K562 (cell line): ENCODE results near the gene GNG7. TPM values are rescaled to one million over a fixed set of nuclear protein-coding genes. Genes with fewer than 3 reads are reported as not detected.

Experiments
- CHD4 ChIP-seq: fragments of 200-600 bp; sonication (generic); IDR thresholded peaks from 3 replicates; pipeline ENCODE4 v1.6.1; 2012; ENCODE audit warnings: low read depth, mild to moderate bottlenecking, mixed read lengths, low read length, inconsistent platforms; ENCODE audit not compliant: insufficient read depth, insufficient replicate concordance, poor library complexity, severe bottlenecking
- CXXC5 ChIP-seq: fragments of 250-450 bp; sonication (Bioruptor Pico); IDR thresholded peaks from 2 replicates; pipeline ENCODE4 v1.8.0; 2022; ENCODE audit warnings: inconsistent platforms, mild to moderate bottlenecking, moderate library complexity
- ESRRA ChIP-seq: fragments of 450-650 bp; IDR thresholded peaks from 2 replicates; pipeline ENCODE4 v1.6.1; 2014; ENCODE audit warnings: low read depth, mild to moderate bottlenecking, moderate library complexity, borderline replicate concordance
- GATAD2A ChIP-seq: fragments of 450-650 bp; IDR thresholded peaks from 2 replicates; pipeline ENCODE4 v1.6.1; 2017
- HNRNPK ChIP-seq: fragments of 200-400 bp; formaldehyde crosslinking; IDR thresholded peaks from one replicate; pipeline ENCODE4 v1.6.1; 2018; ENCODE audit warnings: mild to moderate bottlenecking, low read depth, low read length; ENCODE audit not compliant: poor library complexity, severe bottlenecking
- KDM1A ChIP-seq, 2 experiments: fragments of 450-650 bp; IDR thresholded peaks; 2 replicates each; pipeline ENCODE4 v1.6.1; 2016; ENCODE audit warnings: mild to moderate bottlenecking in 2 of 2
- MTA1 ChIP-seq: fragments of 450-650 bp; IDR thresholded peaks from 2 replicates; pipeline ENCODE4 v1.6.1; 2017; ENCODE audit warnings: borderline replicate concordance
- NCOR1 ChIP-seq: fragments of 450-650 bp; IDR thresholded peaks from 2 replicates; pipeline ENCODE4 v1.6.1; 2016; ENCODE audit warnings: mild to moderate bottlenecking, moderate library complexity
- NEUROD1 ChIP-seq: fragments of 150-350 bp; IDR thresholded peaks from 2 replicates; pipeline ENCODE4 v1.6.1; 2014; ENCODE audit warnings: borderline replicate concordance, low read length, low read depth; ENCODE audit not compliant: partially characterized antibody
- POLR2AphosphoS2 ChIP-seq: IDR thresholded peaks from 2 replicates; pipeline ENCODE4 v1.6.1; 2012; ENCODE audit warnings: low read length, improper control_type of control experiment
- POLR2G ChIP-seq: fragments of 200-400 bp; formaldehyde crosslinking; IDR thresholded peaks from 2 replicates; pipeline ENCODE4 v1.6.1; 2017; ENCODE audit warnings: low read depth, mild to moderate bottlenecking, antibody characterized with exemption, low read length, moderate library complexity
- RAD51 ChIP-seq: fragments of 450-650 bp; IDR thresholded peaks from 2 replicates; pipeline ENCODE4 v1.7.1; 2016; ENCODE audit warnings: low read depth, mild to moderate bottlenecking, borderline replicate concordance
- SAP30 ChIP-seq: fragments of 200-600 bp; sonication (generic); IDR thresholded peaks from 2 replicates; pipeline ENCODE4 v1.6.1; 2012; ENCODE audit warnings: borderline replicate concordance, low read depth, mild to moderate bottlenecking, moderate library complexity, low read length, control low read depth, inconsistent platforms; ENCODE audit not compliant: insufficient read depth, poor library complexity, severe bottlenecking
- STAT5B ChIP-seq: fragments of 250-450 bp; sonication (Bioruptor Pico); IDR thresholded peaks from 2 replicates; pipeline ENCODE4 v1.8.0; 2021; ENCODE audit warnings: mild to moderate bottlenecking, inconsistent platforms
- TARDBP ChIP-seq: fragments of 450-650 bp; IDR thresholded peaks from 2 replicates; pipeline ENCODE4 v1.6.1; 2016
- TCF7L2 ChIP-seq: fragments of 150-350 bp; IDR thresholded peaks from 2 replicates; pipeline ENCODE4 v1.6.1; 2016; ENCODE audit warnings: low read depth, mild to moderate bottlenecking, low read length, moderate library complexity
- TEAD2 ChIP-seq: fragments of 450-650 bp; IDR thresholded peaks from 2 replicates; pipeline ENCODE4 v1.6.1; 2016; ENCODE audit warnings: missing genetic modification characterization, control low read depth, missing compliant biosample characterization
- ZNF668 ChIP-seq: fragments of 250-450 bp; sonication (Bioruptor Pico); IDR thresholded peaks from 2 replicates; pipeline ENCODE4 v1.8.0; 2022; ENCODE audit warnings: mild to moderate bottlenecking, inconsistent platforms
- polyA plus RNA-seq, 8 experiments: library from polyadenylated mRNA; depleted of rRNA in 4 of 8; stranded (reverse) in 5 of 8; unstranded in 3 of 8; fragments of >200 nt; fragmentation: Nextera tagmentation in 2 of 8; fragmentation: Illumina TruSeq in 1 of 8; extraction: Ambion mirVana in 2 of 8; extraction: Trizol in 1 of 8; gene quantifications; 2 replicates each; pipeline versions ENCODE4 v1.2.1 to v1.2.3, GENCODE V29; 2011 to 2014; ENCODE audit warnings: inconsistent platforms in 1 of 8, missing spikeins in 1 of 8
- total RNA-seq, 7 experiments: library from RNA; depleted of rRNA in 6 of 7; stranded (reverse); fragments of >200 nt in 6 of 7; fragmentation: Illumina TruSeq in 2 of 7; extraction: Trizol in 2 of 7; gene quantifications; 2 replicates each; pipeline versions ENCODE4 v1.2.1 to v1.2.3, GENCODE V29; 2011 to 2021; ENCODE audit warnings: low replicate concordance in 1 of 7
- TF ChIP-seq, protein P1 (sequence below): fragments of 450-650 bp; conservative IDR thresholded peaks from 2 replicates; pipeline ENCODE4 v1.6.1; 2016; ENCODE audit warnings: missing genetic modification characterization, low read depth, mild to moderate bottlenecking, control low read depth, missing compliant biosample characterization
- TF ChIP-seq, protein P2 (sequence below): IDR thresholded peaks from 2 replicates; pipeline ENCODE4 v1.6.1; 2011; ENCODE audit warnings: borderline replicate concordance, low read depth, mild to moderate bottlenecking, moderate library complexity, low read length; ENCODE audit not compliant: insufficient read depth, poor library complexity, severe bottlenecking

Gene GNG7
- total and polyA plus RNA-seq, 9 of the 15 experiments (the other 6 are each of a cell fraction or from before 2014, with no cell fraction given): 0.01 to 0.20 (median 0.06) TPM; not detected in 1

DNA sequence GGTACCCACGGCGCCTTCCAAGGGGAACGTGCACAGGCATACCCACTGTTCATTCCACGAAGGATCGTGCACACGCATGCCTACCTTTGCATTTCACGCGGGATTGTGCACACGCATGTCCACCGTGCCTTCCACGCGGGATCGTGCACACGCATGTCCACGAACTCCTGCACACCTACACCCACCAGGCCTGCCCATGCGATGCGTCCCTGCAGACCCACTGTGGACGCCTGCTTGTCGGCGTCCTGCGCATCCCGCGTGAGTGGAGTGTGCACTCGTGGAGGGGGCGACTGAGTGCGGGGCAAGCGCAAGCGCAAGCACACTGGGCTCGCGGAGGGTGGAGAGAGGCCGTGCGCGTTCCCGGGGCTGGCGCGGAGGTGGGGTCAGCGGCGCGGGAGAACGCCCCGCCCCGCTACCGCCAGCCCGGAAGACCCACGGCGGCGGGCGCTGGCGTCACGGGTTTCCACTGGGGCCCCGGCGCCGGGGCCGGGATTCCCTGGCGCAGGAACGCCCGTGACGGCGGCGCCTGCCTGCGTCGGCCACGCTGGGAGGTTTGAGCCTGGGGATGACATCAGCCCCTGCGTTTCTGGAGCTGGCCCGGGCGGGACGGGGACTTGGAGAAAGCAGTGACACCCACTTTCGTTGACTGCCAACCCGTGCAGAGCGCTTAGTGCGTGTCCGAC, 207.9 kb downstream of the GNG7 start (continued):
- TF ChIP-seq SAP30 (no peak), STAT5B (CRISPR knock-in tag) (no peak), HNRNPK (no peak), POLR2G (peak; percentile 38; the same call in 1 of the 2 replicates), ZNF668 (CRISPR knock-in tag) (no peak), TEAD2 (no peak), ESRRA (peak; percentile 34; the same call in 1 of the 2 replicates), RAD51 (no peak), CHD4 (no peak), GATAD2A (peak; percentile 95), NEUROD1 (no peak), CXXC5 (peak; percentile 80), MTA1 (peak; percentile 95), TARDBP (peak; percentile 96), POLR2AphosphoS2 (no peak), KDM1A (IDR thresholded peaks at IDR 0.05) (no peak), TCF7L2 (no peak), NCOR1 (no peak)
- TF ChIP-seq, protein P1, sequence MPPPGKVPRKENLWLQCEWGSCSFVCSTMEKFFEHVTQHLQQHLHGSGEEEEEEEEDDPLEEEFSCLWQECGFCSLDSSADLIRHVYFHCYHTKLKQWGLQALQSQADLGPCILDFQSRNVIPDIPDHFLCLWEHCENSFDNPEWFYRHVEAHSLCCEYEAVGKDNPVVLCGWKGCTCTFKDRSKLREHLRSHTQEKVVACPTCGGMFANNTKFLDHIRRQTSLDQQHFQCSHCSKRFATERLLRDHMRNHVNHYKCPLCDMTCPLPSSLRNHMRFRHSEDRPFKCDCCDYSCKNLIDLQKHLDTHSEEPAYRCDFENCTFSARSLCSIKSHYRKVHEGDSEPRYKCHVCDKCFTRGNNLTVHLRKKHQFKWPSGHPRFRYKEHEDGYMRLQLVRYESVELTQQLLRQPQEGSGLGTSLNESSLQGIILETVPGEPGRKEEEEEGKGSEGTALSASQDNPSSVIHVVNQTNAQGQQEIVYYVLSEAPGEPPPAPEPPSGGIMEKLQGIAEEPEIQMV: no peak
- TF ChIP-seq, protein P2, sequence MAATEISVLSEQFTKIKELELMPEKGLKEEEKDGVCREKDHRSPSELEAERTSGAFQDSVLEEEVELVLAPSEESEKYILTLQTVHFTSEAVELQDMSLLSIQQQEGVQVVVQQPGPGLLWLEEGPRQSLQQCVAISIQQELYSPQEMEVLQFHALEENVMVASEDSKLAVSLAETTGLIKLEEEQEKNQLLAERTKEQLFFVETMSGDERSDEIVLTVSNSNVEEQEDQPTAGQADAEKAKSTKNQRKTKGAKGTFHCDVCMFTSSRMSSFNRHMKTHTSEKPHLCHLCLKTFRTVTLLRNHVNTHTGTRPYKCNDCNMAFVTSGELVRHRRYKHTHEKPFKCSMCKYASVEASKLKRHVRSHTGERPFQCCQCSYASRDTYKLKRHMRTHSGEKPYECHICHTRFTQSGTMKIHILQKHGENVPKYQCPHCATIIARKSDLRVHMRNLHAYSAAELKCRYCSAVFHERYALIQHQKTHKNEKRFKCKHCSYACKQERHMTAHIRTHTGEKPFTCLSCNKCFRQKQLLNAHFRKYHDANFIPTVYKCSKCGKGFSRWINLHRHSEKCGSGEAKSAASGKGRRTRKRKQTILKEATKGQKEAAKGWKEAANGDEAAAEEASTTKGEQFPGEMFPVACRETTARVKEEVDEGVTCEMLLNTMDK: no peak
